Activated T-cell treated with anti-CD3 and anti-CD28 coated beads, Interleukin-2, amount 50 U/mL, for 72 hours (primary cell): ENCODE data around the gene ANGPTL2. TPM values are rescaled to one million over a fixed set of nuclear protein-coding genes. Genes with fewer than 3 reads are reported as not detected.
A peak's percentile ranks its signal among the peaks of the same experiment; 100 is the strongest.
"Not testable (repeated sequence)": the region's sequence is repeated elsewhere in the genome, so short reads cannot be mapped to it uniquely, and the experiment has no call there.

ENCODE experiments used
- ATAC-seq, 2 donors: fragments of 150-1000 bp; cut with Tn5 transposase; replicated peaks in 1 of 2; 2 replicates each; pipeline ENCODE4 v1.10.0; 2021; ENCODE audit warnings: moderate library complexity in 2 of 2, mild to moderate bottlenecking in 1 of 2
- DNase-seq, 2 donors: peaks; one replicate each; pipeline ENCODE4 v3.0.0; 2021 to 2022; ENCODE audit warnings: mixed read lengths in 1 of 2
- H3K27ac Mint-ChIP-seq: one replicate; pipeline ENCODE4 v1.8.0; 2022; ENCODE audit warnings: mild to moderate bottlenecking, moderate library complexity, mixed read lengths
- H3K27me3 Mint-ChIP-seq: one replicate; pipeline ENCODE4 v1.8.0; 2022; ENCODE audit warnings: low read depth, mixed read lengths
- H3K36me3 Mint-ChIP-seq, 2 donors: one replicate each; pipeline ENCODE4 v1.8.0; 2022; ENCODE audit warnings: mixed read lengths in 2 of 2, mild to moderate bottlenecking in 1 of 2; ENCODE audit not compliant: insufficient read depth in 2 of 2
- H3K4me1 Mint-ChIP-seq: one replicate; pipeline ENCODE4 v1.8.0; 2022; ENCODE audit warnings: low read depth, mixed read lengths
- H3K4me3 Mint-ChIP-seq, 2 donors: one replicate each; pipeline ENCODE4 v1.8.0; 2022; ENCODE audit warnings: mild to moderate bottlenecking in 2 of 2, mixed read lengths in 2 of 2, moderate library complexity in 2 of 2
- H3K9me3 Mint-ChIP-seq, 2 donors: one replicate each; pipeline ENCODE4 v1.8.0; 2022; ENCODE audit warnings: mixed read lengths in 2 of 2
- total RNA-seq, 2 donors: library from RNA; stranded (reverse); gene quantifications; one replicate each; pipeline ENCODE4 v1.2.3, GENCODE V29; 2022

The ANGPTL2 gene, protein sequence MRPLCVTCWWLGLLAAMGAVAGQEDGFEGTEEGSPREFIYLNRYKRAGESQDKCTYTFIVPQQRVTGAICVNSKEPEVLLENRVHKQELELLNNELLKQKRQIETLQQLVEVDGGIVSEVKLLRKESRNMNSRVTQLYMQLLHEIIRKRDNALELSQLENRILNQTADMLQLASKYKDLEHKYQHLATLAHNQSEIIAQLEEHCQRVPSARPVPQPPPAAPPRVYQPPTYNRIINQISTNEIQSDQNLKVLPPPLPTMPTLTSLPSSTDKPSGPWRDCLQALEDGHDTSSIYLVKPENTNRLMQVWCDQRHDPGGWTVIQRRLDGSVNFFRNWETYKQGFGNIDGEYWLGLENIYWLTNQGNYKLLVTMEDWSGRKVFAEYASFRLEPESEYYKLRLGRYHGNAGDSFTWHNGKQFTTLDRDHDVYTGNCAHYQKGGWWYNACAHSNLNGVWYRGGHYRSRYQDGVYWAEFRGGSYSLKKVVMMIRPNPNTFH
- not detected for total RNA-seq

- ATAC-seq, result peak; percentile 43 to 68
- Mint-ChIP-seq H3K4me1 (peaks cover under 1% of the 10 kb centered on the region), H3K4me3 (peak within 1 kb of the TSS in 1 of 2 donors; percentile 52), H3K27me3 (peaks cover 86% of the 10 kb centered on the region), H3K36me3 (no peaks in the 10 kb centered on the region), H3K27ac (no peak within 1 kb of the TSS), H3K9me3 (no peaks in the 10 kb centered on the region)
- DNase-seq, result peak in 1 of 2 donors; percentile 14
Observed at GRCh38 chr9:127122176-127123063, at the start of gene ANGPTL2. ANGPTL2 (minus strand) TSS chr9:127122635; CDS start chr9:127108731, 13,904 bp downstream.

DNA sequence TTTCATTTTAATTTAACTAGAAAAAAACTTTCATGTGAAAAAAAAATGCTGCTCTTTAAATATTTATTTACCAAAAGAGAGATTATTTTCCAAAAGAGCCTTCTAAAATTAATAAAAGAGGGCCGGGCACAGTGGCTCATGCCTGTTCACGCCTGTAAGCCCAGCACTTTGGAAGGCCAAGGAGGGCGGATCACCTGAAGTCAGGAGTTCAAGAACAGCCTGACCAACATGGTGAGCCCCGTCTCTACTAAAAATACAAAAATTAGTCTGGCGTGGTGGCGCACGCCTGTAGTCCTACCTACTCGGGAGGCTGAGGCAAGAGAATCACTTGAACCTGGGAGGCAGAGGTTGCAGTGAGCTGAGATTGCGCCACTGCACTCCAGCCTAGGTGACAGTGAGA is 48.9 kb upstream of the ANGPTL2 start:
- not testable (repeated sequence) for H3K9me3 Mint-ChIP-seq, H3K27ac Mint-ChIP-seq, H3K36me3 Mint-ChIP-seq, ATAC-seq, H3K4me3 Mint-ChIP-seq, DNase-seq, H3K27me3 Mint-ChIP-seq, H3K4me1 Mint-ChIP-seq

GRCh38 chr9:127170652-127171051 is 48.2 kb upstream of the ANGPTL2 start:
- H3K9me3 Mint-ChIP-seq, result no peaks in the 10 kb centered on the region
- no peaks in the 10 kb centered on the region for H3K4me1 Mint-ChIP-seq
- no peak overlapping the region for H3K27ac Mint-ChIP-seq
- H3K36me3 Mint-ChIP-seq, result no peaks in the 10 kb centered on the region
- no peak for ATAC-seq
- H3K4me3 Mint-ChIP-seq, result no peak overlapping the region
- no peaks in the 10 kb centered on the region for H3K27me3 Mint-ChIP-seq
- DNase-seq, result no peak

- Mint-ChIP-seq H3K27me3 (no peaks in the 10 kb centered on the region), H3K27ac (no peak overlapping the region), H3K4me3 (no peak overlapping the region), H3K9me3 (no peaks in the 10 kb centered on the region), H3K4me1 (no peaks in the 10 kb centered on the region), H3K36me3 (no peaks in the 10 kb centered on the region)
- DNase-seq, result no peak
- ATAC-seq, result no peak
Observed at GRCh38 chr9:127170103-127170502, 47.7 kb upstream of the ANGPTL2 start.

DNA sequence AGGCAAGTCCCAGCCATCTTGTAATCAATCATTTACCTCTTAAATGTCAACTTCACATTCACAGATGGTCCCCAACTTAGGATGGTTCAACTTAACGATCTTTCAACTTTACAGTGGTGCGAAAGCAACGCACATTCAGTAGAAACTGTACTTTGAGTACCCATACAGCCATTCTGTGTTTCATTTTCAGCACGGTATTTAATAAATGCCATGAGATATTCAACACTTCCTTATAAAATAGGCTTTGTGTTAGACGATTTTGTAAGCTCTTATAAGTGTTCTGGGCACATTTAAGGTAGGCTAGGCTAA is 47.1 kb upstream of the ANGPTL2 start:
- H3K27me3 Mint-ChIP-seq, result no peaks in the 10 kb centered on the region
- DNase-seq (no peak), ATAC-seq (no peak)
- no peaks in the 10 kb centered on the region for H3K9me3 Mint-ChIP-seq
- H3K4me1 Mint-ChIP-seq, result no peaks in the 10 kb centered on the region
- H3K4me3 Mint-ChIP-seq, result no peak overlapping the region
- no peaks in the 10 kb centered on the region for H3K36me3 Mint-ChIP-seq
- no peak overlapping the region for H3K27ac Mint-ChIP-seq

- no peaks in the 10 kb centered on the region for H3K36me3 Mint-ChIP-seq
- peaks cover under 1% of the 10 kb centered on the region for H3K4me1 Mint-ChIP-seq
- H3K27ac Mint-ChIP-seq, result no peak overlapping the region
- ATAC-seq (no peak), DNase-seq (no peak)
- H3K9me3 Mint-ChIP-seq, result no peaks in the 10 kb centered on the region
- no peak overlapping the region for H3K4me3 Mint-ChIP-seq
- no peaks in the 10 kb centered on the region for H3K27me3 Mint-ChIP-seq
Observed at GRCh38 chr9:127168756-127169574, 46.5 kb upstream of the ANGPTL2 start.

DNA sequence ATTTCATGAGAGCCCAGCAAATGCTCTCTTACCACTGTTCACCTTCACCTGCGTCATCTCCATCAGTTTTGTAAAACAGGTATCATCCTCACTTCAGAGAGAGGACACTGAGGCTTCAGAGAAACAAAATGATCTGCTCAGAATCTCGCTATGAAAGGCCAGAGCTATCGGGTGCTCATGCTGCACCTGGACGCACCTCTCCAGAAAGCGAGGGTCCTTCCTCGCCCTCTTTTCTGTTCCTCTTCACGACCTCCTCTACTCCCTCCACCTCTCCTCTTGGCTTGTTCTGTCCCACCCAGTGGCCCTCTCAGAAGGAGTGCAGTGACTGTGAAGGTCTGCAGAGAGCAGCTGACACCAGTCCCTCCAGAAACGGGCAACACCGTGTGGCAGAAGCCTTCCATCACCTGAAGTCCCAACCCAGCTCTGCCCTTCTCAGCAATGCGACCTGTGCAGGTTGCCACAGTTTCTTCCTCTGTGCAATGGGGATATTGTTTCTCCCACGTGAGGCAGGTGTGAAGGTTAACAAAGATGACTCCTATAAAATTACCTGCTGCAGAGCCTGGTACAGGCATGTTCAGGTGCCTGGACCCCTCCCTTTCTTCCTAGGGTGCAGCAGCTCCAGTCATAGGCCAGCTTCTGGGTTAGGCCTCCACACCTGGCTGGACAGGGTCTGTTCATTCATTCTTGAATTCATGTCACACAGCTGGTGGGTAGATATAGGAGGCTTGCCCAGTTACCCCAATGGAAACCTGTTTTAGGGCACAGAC is 45.3 kb upstream of the ANGPTL2 start:
- Mint-ChIP-seq H3K4me3 (no peak overlapping the region), H3K27ac (no peak overlapping the region), H3K9me3 (no peaks in the 10 kb centered on the region), H3K4me1 (peaks cover 11% of the 10 kb centered on the region), H3K27me3 (no peaks in the 10 kb centered on the region), H3K36me3 (no peaks in the 10 kb centered on the region)
- ATAC-seq (no peak), DNase-seq (no peak)

DNA sequence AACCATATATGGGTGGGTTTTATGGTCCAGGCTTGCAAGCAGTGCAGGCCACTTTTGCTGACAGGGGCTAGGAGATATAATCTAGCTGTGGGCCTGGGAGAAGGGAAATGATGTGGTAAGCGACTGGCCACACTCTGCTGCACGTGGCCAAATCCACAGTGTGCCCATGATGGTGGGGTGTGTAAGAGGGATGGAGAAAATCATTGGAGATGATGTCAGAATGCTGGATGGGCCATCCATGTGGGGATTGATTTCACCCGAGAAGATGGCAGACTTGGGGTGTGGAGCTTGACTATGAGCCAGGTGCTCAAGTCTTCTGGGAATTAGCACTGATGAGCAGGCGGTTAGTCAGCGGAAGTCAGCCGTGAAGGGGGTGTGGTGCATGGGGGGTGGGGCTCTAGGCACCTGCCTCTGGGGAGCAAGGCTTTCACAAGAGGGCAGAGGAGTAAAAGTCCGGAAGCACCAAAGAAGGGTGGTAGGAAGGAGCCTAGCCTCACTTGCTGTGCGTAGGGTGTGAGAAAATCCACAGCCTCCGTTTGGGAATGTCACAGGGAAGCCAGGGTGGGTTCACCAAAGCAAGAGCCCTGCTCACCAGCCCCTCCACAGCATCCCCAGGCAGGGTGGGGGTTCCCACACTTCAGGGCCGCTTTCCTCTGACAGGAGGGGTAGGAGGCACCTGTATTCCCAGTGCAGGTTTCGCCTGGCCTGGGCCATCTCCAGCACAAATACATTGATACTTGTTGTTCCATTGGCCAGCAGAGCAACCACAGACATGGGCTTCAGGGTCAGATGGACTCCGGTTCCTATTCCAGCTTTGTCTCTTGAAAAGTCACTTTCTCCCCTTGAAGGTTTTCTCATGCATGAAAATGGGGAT is 44.5 kb upstream of the ANGPTL2 start:
- DNase-seq (no peak), ATAC-seq (no peak)
- no peaks in the 10 kb centered on the region for H3K9me3 Mint-ChIP-seq
- H3K36me3 Mint-ChIP-seq, result no peaks in the 10 kb centered on the region
- H3K27me3 Mint-ChIP-seq, result no peaks in the 10 kb centered on the region
- H3K4me3 Mint-ChIP-seq, result no peak overlapping the region
- peaks cover 11% of the 10 kb centered on the region for H3K4me1 Mint-ChIP-seq
- no peak overlapping the region for H3K27ac Mint-ChIP-seq

GRCh38 chr9:127166111-127166510 is 43.7 kb upstream of the ANGPTL2 start:
- ATAC-seq (no peak), DNase-seq (no peak)
- H3K36me3 Mint-ChIP-seq, result no peaks in the 10 kb centered on the region
- H3K4me1 Mint-ChIP-seq, result peaks cover 11% of the 10 kb centered on the region
- no peaks in the 10 kb centered on the region for H3K9me3 Mint-ChIP-seq
- H3K27me3 Mint-ChIP-seq, result no peaks in the 10 kb centered on the region
- H3K4me3 Mint-ChIP-seq, result no peak overlapping the region
- no peak overlapping the region for H3K27ac Mint-ChIP-seq

GRCh38 chr9:127165116-127165515 is 42.7 kb upstream of the ANGPTL2 start:
- Mint-ChIP-seq H3K36me3 (no peaks in the 10 kb centered on the region), H3K27ac (no peak overlapping the region), H3K9me3 (no peaks in the 10 kb centered on the region), H3K27me3 (no peaks in the 10 kb centered on the region), H3K4me1 (peaks cover 11% of the 10 kb centered on the region), H3K4me3 (no peak overlapping the region)
- ATAC-seq (no peak), DNase-seq (no peak)

DNA sequence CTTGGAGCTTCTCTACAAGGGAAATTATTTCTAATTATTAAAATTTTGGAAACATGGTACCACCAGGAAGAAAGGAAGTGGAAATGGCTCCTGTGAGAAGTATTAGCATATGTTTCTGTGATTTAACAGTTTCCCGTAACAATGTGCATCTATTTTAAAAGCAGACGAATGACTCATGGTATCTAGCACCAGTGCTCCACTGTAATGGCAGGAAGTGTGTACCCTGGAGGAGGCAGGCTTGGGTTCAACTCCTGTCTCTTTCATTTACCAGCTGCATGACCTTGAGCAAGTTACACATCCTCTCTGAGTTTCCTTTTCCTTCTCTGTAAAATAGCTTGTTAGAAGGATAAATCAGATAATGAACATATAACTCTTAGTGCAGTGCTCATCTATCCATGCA is 41.0 kb upstream of the ANGPTL2 start:
- ATAC-seq, result peak in 1 of 2 donors; percentile 50
- Mint-ChIP-seq H3K27ac (no peak overlapping the region), H3K9me3 (no peaks in the 10 kb centered on the region), H3K4me3 (no peak overlapping the region), H3K27me3 (no peaks in the 10 kb centered on the region), H3K36me3 (no peaks in the 10 kb centered on the region), H3K4me1 (peaks cover 11% of the 10 kb centered on the region)
- no peak for DNase-seq
